DND-41 (cell line): ENCODE measurements around the gene NKD1.

Experiments
- ATAC-seq: fragments of 200-7000 bp; cut with Tn5 transposase; 3 replicates; pipeline ENCODE4 v1.9.1; 2021; ENCODE audit warnings: low read depth; ENCODE audit not compliant: insufficient read depth
- DNase-seq: peaks from one replicate; pipeline ENCODE4 v3.0.0-alpha.2; 2020
- H2AFZ ChIP-seq: 2 replicates; pipeline ENCODE4 v1.6.0; 2012; ENCODE audit warnings: low read depth, low read length
- H3K27ac ChIP-seq: 2 replicates; pipeline ENCODE4 v1.5.1; 2012; ENCODE audit warnings: low read length, inconsistent platforms
- H3K27me3 ChIP-seq: fragments of 200-600 bp; sonication (generic); 2 replicates; pipeline ENCODE4 v1.6.0; 2012; ENCODE audit warnings: low read length, mild to moderate bottlenecking, inconsistent platforms; ENCODE audit not compliant: insufficient read depth, poor library complexity
- H3K36me3 ChIP-seq: 2 replicates; pipeline ENCODE4 v1.5.1; 2012; ENCODE audit warnings: low read length, inconsistent platforms; ENCODE audit not compliant: insufficient read depth
- H3K4me1 ChIP-seq: 2 replicates; pipeline ENCODE4 v1.5.1; 2012; ENCODE audit warnings: mild to moderate bottlenecking, low read length; ENCODE audit not compliant: insufficient read depth
- H3K4me2 ChIP-seq: 2 replicates; pipeline ENCODE4 v1.6.0; 2012; ENCODE audit warnings: mild to moderate bottlenecking, moderate library complexity, low read length, inconsistent platforms; ENCODE audit not compliant: insufficient read depth
- H3K4me3 ChIP-seq, 2 experiments: fragments of 200-600 bp in 1 of 2; shearing (Covaris generic) in 1 of 2; 2 replicates each; pipeline ENCODE4 v1.5.1; 2012 to 2016; ENCODE audit warnings: inconsistent platforms in 2 of 2, low read length in 2 of 2, mild to moderate bottlenecking in 2 of 2, low read depth in 1 of 2, moderate library complexity in 1 of 2
- H3K79me2 ChIP-seq: 2 replicates; pipeline ENCODE4 v1.6.0; 2012; ENCODE audit warnings: low read length, inconsistent platforms; ENCODE audit not compliant: insufficient read depth
- H3K9ac ChIP-seq: 2 replicates; pipeline ENCODE4 v1.6.0; 2012; ENCODE audit warnings: low read depth, mild to moderate bottlenecking, inconsistent platforms, low read length, moderate library complexity
- H3K9me3 ChIP-seq: 2 replicates; pipeline ENCODE4 v1.5.1; 2012; ENCODE audit warnings: low read length, moderate library complexity, mild to moderate bottlenecking, inconsistent platforms; ENCODE audit not compliant: insufficient read depth, severe bottlenecking
- H4K20me1 ChIP-seq: 2 replicates; pipeline ENCODE4 v1.6.0; 2012; ENCODE audit warnings: low read length; ENCODE audit not compliant: insufficient read depth
- EZH2 ChIP-seq: IDR thresholded peaks from 3 replicates; pipeline ENCODE4 v1.6.1; 2012; ENCODE audit warnings: borderline replicate concordance, low read depth, mild to moderate bottlenecking, moderate library complexity, low read length, inconsistent platforms; ENCODE audit not compliant: severe bottlenecking
- TF ChIP-seq, protein P1 (sequence below): IDR thresholded peaks from 2 replicates; pipeline ENCODE4 v1.5.1; 2012; ENCODE audit warnings: borderline replicate concordance, low read length, moderate library complexity, mild to moderate bottlenecking; ENCODE audit not compliant: poor library complexity, severe bottlenecking; ENCODE audit errors: extremely low read depth

NKD1 gene

DNA sequence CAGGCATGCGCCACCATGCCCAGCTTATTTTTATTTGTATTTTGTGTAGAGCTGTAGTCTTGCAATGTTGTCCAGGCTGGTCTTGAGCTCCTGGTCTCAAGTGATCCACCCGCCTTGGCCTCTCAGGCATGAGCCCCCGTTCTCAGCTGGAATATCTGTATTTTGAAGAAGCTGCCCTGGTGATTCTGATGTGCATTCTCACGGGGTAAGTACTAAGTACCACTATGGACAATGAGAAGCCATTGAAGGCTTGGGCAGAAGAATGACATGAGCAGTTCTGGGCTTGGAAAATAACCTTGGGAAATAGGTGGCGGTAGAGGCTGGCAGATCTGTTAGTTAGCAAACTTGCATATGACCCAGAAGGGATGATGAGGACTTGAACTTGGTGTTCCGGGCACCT lies 15.6 kb upstream of the NKD1 start:
- H3K4me2 ChIP-seq: no peak overlapping the region
- H3K4me1 ChIP-seq: no peaks in the 10 kb centered on the region
- peaks cover 7% of the 10 kb centered on the region; the same call in 1 of the 2 replicates for H4K20me1 ChIP-seq
- no peaks in the 10 kb centered on the region for H3K79me2 ChIP-seq
- no peak overlapping the region for H3K27ac ChIP-seq
- no peaks in the 10 kb centered on the region for H3K36me3 ChIP-seq
- TF ChIP-seq EZH2: no peak
- TF ChIP-seq, protein P1, sequence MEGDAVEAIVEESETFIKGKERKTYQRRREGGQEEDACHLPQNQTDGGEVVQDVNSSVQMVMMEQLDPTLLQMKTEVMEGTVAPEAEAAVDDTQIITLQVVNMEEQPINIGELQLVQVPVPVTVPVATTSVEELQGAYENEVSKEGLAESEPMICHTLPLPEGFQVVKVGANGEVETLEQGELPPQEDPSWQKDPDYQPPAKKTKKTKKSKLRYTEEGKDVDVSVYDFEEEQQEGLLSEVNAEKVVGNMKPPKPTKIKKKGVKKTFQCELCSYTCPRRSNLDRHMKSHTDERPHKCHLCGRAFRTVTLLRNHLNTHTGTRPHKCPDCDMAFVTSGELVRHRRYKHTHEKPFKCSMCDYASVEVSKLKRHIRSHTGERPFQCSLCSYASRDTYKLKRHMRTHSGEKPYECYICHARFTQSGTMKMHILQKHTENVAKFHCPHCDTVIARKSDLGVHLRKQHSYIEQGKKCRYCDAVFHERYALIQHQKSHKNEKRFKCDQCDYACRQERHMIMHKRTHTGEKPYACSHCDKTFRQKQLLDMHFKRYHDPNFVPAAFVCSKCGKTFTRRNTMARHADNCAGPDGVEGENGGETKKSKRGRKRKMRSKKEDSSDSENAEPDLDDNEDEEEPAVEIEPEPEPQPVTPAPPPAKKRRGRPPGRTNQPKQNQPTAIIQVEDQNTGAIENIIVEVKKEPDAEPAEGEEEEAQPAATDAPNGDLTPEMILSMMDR: no peak
- peaks cover 6% of the 10 kb centered on the region for H3K9me3 ChIP-seq
- ATAC-seq: no peak
- H3K4me3 ChIP-seq: no peak overlapping the region
- DNase-seq: no peak
- peaks cover 1% of the 10 kb centered on the region for H3K27me3 ChIP-seq
- H3K9ac ChIP-seq: no peak overlapping the region
- no peak overlapping the region for H2AFZ ChIP-seq

DNA sequence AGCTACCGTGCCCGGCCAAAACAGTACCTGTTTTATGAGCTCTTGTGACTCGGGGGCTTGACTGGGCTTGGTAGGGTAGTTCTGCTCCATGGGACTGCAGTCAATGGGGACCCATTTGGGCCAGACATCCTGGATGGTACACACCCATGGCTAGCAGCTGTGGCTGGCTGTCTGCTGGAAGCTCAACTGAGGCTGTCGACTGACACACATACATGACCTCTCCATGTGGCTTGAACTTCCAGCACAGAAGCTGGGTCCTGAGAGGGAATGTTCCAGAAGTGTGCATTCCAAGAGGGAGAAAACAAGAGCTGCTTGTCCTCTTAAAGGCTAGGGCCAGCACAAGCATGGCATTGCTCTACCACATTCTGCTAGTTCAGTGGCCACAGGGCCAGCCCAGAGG lies 14.9 kb upstream of the NKD1 start:
- no peaks in the 10 kb centered on the region for H3K79me2 ChIP-seq
- no peaks in the 10 kb centered on the region for H3K4me1 ChIP-seq
- peaks cover 6% of the 10 kb centered on the region for H3K9me3 ChIP-seq
- no peak overlapping the region for H3K4me3 ChIP-seq
- H4K20me1 ChIP-seq: peaks cover 13% of the 10 kb centered on the region
- ATAC-seq: no peak
- H3K36me3 ChIP-seq: no peaks in the 10 kb centered on the region
- no peak for DNase-seq
- TF ChIP-seq, protein P1: no peak
- TF ChIP-seq EZH2: no peak
- H3K27me3 ChIP-seq: peaks cover 9% of the 10 kb centered on the region
- H3K4me2 ChIP-seq: no peak overlapping the region
- H2AFZ ChIP-seq: no peak overlapping the region
- H3K27ac ChIP-seq: no peak overlapping the region
- H3K9ac ChIP-seq: no peak overlapping the region

DNA sequence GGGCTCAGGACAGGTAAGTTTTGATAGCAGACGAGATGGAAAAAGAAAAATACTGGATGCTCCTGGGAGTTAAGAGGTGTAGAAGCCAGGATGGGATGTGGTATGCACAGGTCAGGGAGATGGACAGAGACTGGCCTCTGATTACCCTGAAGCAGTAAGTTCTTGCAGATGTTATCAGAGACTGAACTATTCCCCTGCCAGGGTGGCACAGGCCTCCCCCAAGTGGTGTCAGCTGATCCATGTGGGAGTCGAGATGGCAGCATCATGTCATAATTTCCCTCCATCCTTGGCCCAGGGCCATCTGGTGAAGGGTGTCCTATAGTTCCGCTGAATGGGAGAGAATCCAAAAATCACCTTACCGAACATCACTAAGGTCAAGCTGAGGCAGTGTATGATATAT lies 14.1 kb upstream of the NKD1 start:
- peaks cover 15% of the 10 kb centered on the region for H3K27me3 ChIP-seq
- no peak for TF ChIP-seq EZH2
- TF ChIP-seq, protein P1: no peak

DNA sequence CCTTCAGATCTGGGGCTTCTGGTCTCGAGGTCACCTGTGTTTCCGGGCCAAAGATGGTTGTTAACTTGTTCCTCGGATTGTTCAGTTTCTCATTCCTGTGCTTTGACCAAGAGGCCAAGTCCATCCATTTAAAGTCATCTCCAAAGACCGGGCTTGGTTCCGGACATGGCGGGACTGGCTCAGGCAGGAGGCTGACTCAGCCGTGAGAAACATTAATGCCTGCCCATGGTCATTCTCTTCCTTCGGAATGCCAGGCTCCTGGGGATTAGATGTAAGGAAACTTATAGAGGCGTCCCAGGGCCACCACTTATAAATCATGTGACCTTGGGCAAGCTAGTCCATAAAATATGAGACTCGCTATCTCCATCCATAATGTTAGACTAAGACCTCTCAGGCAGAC lies 13.6 kb upstream of the NKD1 start:
- Histone ChIP-seq H3K27me3 (peaks cover 16% of the 10 kb centered on the region), H3K9ac (no peak overlapping the region), H3K27ac (no peak overlapping the region), H2AFZ (no peak overlapping the region), H3K4me2 (no peak overlapping the region), H4K20me1 (peaks cover 24% of the 10 kb centered on the region), H3K4me3 (no peak overlapping the region), H3K79me2 (no peaks in the 10 kb centered on the region), H3K4me1 (no peaks in the 10 kb centered on the region), H3K9me3 (peaks cover 4% of the 10 kb centered on the region), H3K36me3 (no peaks in the 10 kb centered on the region)
- TF ChIP-seq EZH2: no peak
- TF ChIP-seq, protein P1: no peak
- ATAC-seq: no peak
- DNase-seq: no peak

More for the DNA sequence above, 14.1 kb upstream of the NKD1 start:
- H4K20me1 ChIP-seq: peaks cover 21% of the 10 kb centered on the region
- no peak overlapping the region for H3K4me2 ChIP-seq
- no peaks in the 10 kb centered on the region for H3K79me2 ChIP-seq
- H3K4me3 ChIP-seq: no peak overlapping the region
- DNase-seq (no peak), ATAC-seq (no peak)
- H2AFZ ChIP-seq: no peak overlapping the region
- no peak overlapping the region for H3K9ac ChIP-seq
- no peaks in the 10 kb centered on the region for H3K36me3 ChIP-seq
- peaks cover 6% of the 10 kb centered on the region for H3K9me3 ChIP-seq
- no peak overlapping the region for H3K27ac ChIP-seq
- no peaks in the 10 kb centered on the region for H3K4me1 ChIP-seq
